AG09319 (cell line): ENCODE results near the gene LOXHD1.

Source experiments
- DNase-seq: peaks from one replicate; pipeline ENCODE4 v3.0.0-alpha.2; 2010; ENCODE audit warnings: low read depth; ENCODE audit errors: extremely low read depth
- TF ChIP-seq, protein P1 (sequence below): IDR thresholded peaks from 2 replicates; pipeline ENCODE4 v1.5.1; 2011; ENCODE audit warnings: low read depth, mild to moderate bottlenecking, inconsistent platforms, low read length, moderate library complexity

Gene LOXHD1

GRCh38 chr18:46452820-46453219 lies 204.2 kb downstream of the LOXHD1 start:
- DNase-seq = no peak
- TF ChIP-seq, protein P1, sequence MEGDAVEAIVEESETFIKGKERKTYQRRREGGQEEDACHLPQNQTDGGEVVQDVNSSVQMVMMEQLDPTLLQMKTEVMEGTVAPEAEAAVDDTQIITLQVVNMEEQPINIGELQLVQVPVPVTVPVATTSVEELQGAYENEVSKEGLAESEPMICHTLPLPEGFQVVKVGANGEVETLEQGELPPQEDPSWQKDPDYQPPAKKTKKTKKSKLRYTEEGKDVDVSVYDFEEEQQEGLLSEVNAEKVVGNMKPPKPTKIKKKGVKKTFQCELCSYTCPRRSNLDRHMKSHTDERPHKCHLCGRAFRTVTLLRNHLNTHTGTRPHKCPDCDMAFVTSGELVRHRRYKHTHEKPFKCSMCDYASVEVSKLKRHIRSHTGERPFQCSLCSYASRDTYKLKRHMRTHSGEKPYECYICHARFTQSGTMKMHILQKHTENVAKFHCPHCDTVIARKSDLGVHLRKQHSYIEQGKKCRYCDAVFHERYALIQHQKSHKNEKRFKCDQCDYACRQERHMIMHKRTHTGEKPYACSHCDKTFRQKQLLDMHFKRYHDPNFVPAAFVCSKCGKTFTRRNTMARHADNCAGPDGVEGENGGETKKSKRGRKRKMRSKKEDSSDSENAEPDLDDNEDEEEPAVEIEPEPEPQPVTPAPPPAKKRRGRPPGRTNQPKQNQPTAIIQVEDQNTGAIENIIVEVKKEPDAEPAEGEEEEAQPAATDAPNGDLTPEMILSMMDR = no peak

- TF ChIP-seq, protein P1 = no peak
- no peak for DNase-seq
Measured at GRCh38 chr18:46449499-46449898, 207.5 kb downstream of the LOXHD1 start.

DNA sequence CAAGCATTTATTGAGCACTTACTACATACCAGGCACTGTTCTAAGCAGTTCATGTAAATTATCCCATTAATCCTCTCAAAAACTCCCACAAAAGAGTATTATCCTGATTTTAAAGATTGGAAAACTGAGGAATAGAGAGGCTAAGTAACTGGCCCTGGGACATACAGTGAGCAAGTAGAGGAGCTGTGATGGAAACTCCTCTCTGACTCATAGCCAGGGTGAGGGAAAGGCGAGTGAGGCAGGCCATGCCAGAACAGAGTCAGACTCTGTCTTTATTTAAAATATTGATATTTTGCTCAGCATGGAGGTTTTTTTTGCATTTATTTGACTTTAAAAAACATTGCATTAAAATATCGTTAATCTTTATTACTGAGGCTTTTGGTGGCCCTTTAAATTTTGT lies 208.0 kb downstream of the LOXHD1 start:
- TF ChIP-seq, protein P1 = no peak
- DNase-seq = no peak

GRCh38 chr18:46448347-46448746 lies 208.7 kb downstream of the LOXHD1 start:
- no peak for DNase-seq
- TF ChIP-seq, protein P1 = no peak

DNA sequence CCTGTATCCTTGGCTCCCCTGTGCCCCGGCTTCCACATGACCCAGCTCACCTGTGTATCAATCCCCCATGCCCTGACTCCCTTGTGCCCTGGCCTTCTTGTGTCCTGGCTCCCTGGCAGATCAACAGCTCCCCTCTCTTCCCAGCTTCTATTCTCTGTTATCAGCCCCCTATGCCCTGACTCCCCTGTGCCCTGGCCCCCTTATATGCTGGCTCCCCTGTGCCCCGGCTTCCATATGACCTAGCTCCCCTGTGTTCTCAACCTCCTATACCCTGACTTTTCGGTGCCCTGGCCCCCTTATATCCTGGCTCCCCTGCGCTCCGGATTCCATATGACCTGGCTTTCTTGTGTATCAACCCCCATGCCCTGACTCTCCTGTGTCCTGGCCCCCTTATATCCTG lies 209.2 kb downstream of the LOXHD1 start:
- no peak for DNase-seq
- TF ChIP-seq, protein P1 = no peak

DNA sequence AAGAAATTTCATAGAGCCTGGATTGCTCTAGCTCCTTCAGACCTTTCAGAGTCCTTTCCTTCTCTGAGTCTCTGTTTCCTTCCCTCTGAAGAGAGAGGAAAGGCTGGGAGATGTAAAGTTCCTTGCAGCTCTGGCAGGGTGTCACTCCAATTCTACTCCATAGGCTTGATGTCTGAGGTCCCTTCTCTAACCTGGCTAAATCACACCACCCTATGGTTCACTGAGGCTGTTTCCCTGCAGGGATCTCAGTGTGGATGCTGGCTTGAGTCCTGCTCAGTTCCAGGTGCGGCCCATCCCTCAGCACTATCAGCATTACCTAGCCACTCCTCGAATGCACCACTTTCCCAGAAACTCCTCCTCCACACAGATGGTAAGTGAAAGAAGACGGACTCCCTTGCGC lies 209.7 kb downstream of the LOXHD1 start:
- DNase-seq = no peak
- TF ChIP-seq, protein P1 = no peak

DNA sequence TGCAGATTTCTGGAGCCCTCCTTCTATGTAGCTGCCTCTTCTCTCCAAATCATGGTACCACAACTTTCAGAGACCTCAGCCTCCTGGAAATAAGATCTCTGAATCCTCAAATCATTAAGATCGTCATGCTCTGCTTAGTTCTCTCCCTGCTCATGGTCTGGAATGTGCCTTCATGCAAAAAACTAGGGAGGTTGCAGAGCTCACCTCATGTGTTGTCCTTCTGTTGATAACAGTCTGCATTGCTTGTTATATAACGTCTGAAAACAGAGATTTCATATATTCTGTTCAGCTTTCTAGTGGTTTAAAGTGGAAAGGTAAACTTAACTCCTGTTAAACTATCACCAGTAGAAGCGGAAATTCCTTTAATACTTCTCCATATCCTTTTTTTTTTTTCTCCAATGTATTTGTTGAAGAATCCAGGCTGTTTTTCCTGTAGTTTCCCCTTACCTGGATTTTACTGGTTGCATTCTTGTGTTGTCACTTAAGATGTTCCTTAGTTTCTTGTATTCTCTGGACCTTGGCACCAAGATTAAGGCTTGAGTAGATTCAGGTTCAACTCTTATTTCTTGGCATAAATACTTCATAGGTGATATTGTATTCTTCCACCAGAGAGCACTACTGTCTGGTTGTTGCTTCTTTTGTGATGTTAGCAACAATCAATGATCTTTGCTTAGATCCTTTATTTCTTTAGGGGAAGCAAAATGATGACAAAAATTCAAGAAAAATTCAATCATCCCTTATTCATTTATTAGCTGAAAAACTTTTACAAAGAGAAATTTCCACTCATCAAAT lies 211.3 kb downstream of the LOXHD1 start:
- TF ChIP-seq, protein P1 = no peak
- no peak for DNase-seq
